Uterus (tissue), 4 donors: ENCODE data around the gene IL17RD. TPM values are rescaled to one million over a fixed set of nuclear protein-coding genes. Genes with fewer than 3 reads are reported as not detected.

ENCODE experiments used
- DNase-seq, 2 donors: peaks; one replicate each; pipeline ENCODE4 v3.0.0-alpha.2; 2019 to 2020
- H3K27ac ChIP-seq, 2 donors: fragments of 200-600 bp; sonication (generic); 1 replicate in 1 of 2; 2 replicates in 1 of 2; pipeline ENCODE4 v1.5.1; 2016 to 2018
- H3K27me3 ChIP-seq, 2 donors: fragments of 200-600 bp; sonication (generic); one replicate each; pipeline ENCODE4 v1.5.1; 2018 to 2019; ENCODE audit warnings: control low read depth in 1 of 2
- H3K36me3 ChIP-seq, 2 donors: fragments of 200-600 bp; sonication (generic); one replicate each; pipeline ENCODE4 v1.5.1; 2019; ENCODE audit warnings: control low read depth in 1 of 2
- H3K4me1 ChIP-seq, 2 donors: fragments of 200-600 bp; sonication (generic); one replicate each; pipeline ENCODE4 v1.5.1; 2018 to 2019; ENCODE audit warnings: control low read depth in 1 of 2
- H3K4me3 ChIP-seq, 2 donors: fragments of 200-600 bp; sonication (generic); 1 replicate in 1 of 2; 2 replicates in 1 of 2; pipeline ENCODE4 v1.5.1; 2018 to 2019; ENCODE audit warnings: mild to moderate bottlenecking in 1 of 2
- H3K9me3 ChIP-seq, 2 donors: fragments of 200-600 bp; sonication (generic); one replicate each; pipeline ENCODE4 v1.5.1; 2019; ENCODE audit warnings: control low read depth in 1 of 2
- CTCF ChIP-seq, 4 experiments: fragments of 200-600 bp in 2 of 4; fragments of 450-650 bp in 2 of 4; sonication (generic) in 2 of 4; IDR thresholded peaks; one replicate each; pipeline ENCODE4 v1.5.1; 2016 to 2019; ENCODE audit warnings: antibody characterized with exemption in 4 of 4, mild to moderate bottlenecking in 2 of 4, moderate library complexity in 1 of 4
- POLR2A ChIP-seq, 2 donors: fragments of 450-650 bp; IDR thresholded peaks; one replicate each; pipeline ENCODE4 v1.6.1; 2016; ENCODE audit warnings: antibody characterized with exemption in 2 of 2, mild to moderate bottlenecking in 1 of 2, moderate library complexity in 1 of 2
- intact Hi-C: fragments of 100-400 bp; cut with DNase I; formaldehyde crosslinking; loops from one replicate; pipeline ENCODE4 v1.15.1; 2023; ENCODE audit warnings: low total_unique reads
- total RNA-seq, 4 donors: library from RNA; depleted of rRNA in 3 of 4; stranded (reverse); fragments of >200 nt in 3 of 4; gene quantifications; one replicate each; pipeline versions ENCODE4 v1.1.0 to v1.2.4, GENCODE V29; 2014 to 2023
- donor health status: DM: yes; HTN: yes; CAD: no.

Gene IL17RD
- total RNA-seq, 4 donors from 2014 or later, result 19.0 to 95.9 (median 52.5) TPM

- TF ChIP-seq CTCF (IDR thresholded peaks at IDR 0.05) (no peak), POLR2A (IDR thresholded peaks at IDR 0.05) (no peak)
- H3K27ac ChIP-seq, result no peak overlapping the region
- no peak overlapping the region for H3K4me3 ChIP-seq
- intact Hi-C loops, result no loop called here
- H3K27me3 ChIP-seq, result no peaks in the 10 kb centered on the region
- no peaks in the 10 kb centered on the region for H3K36me3 ChIP-seq
- DNase-seq, result no peak
- H3K4me1 ChIP-seq, result peaks cover 5 to 7% of the 10 kb centered on the region in 2 donors
- no peaks in the 10 kb centered on the region for H3K9me3 ChIP-seq
These were observed 99.6 kb downstream of the IL17RD start for GRCh38 chr3:57065588-57065987.

GRCh38 chr3:57064572-57064971 lies 100.6 kb downstream of the IL17RD start:
- DNase-seq, result no peak
- intact Hi-C loops, result no loop called here
- Histone ChIP-seq H3K36me3 (no peaks in the 10 kb centered on the region), H3K4me1 (peaks cover 5 to 7% of the 10 kb centered on the region in 2 donors), H3K9me3 (no peaks in the 10 kb centered on the region), H3K4me3 (no peak overlapping the region), H3K27me3 (no peaks in the 10 kb centered on the region), H3K27ac (no peak overlapping the region)
- TF ChIP-seq CTCF (IDR thresholded peaks at IDR 0.05) (no peak), POLR2A (IDR thresholded peaks at IDR 0.05) (no peak)

GRCh38 chr3:57064001-57064400 lies 101.2 kb downstream of the IL17RD start:
- intact Hi-C loops, result no loop called here
- no peak overlapping the region for H3K27ac ChIP-seq

GRCh38 chr3:57063032-57063431 lies 102.1 kb downstream of the IL17RD start:
- H3K9me3 ChIP-seq, result no peaks in the 10 kb centered on the region
- intact Hi-C loops, result no loop called here
- TF ChIP-seq CTCF (IDR thresholded peaks at IDR 0.05) (no peak), POLR2A (IDR thresholded peaks at IDR 0.05) (no peak)
- H3K4me3 ChIP-seq, result no peak overlapping the region
- DNase-seq, result no peak
- H3K36me3 ChIP-seq, result no peaks in the 10 kb centered on the region
- peaks cover 2 to 5% of the 10 kb centered on the region in 2 donors for H3K4me1 ChIP-seq
- no peaks in the 10 kb centered on the region for H3K27me3 ChIP-seq
- H3K27ac ChIP-seq, result peak overlapping the region in 1 of 2 donors; percentile 65

More at GRCh38 chr3:57064001-57064400, 101.2 kb downstream of the IL17RD start:
- no peaks in the 10 kb centered on the region for H3K36me3 ChIP-seq
- no peaks in the 10 kb centered on the region for H3K9me3 ChIP-seq
- no peak for DNase-seq
- H3K27me3 ChIP-seq, result no peaks in the 10 kb centered on the region
- H3K4me1 ChIP-seq, result peaks cover 5 to 7% of the 10 kb centered on the region in 2 donors
- H3K4me3 ChIP-seq, result no peak overlapping the region
- TF ChIP-seq POLR2A (IDR thresholded peaks at IDR 0.05), result no peak
- TF ChIP-seq CTCF (IDR thresholded peaks at IDR 0.05), result no peak

GRCh38 chr3:57062101-57062631 lies 103.0 kb downstream of the IL17RD start:
- peak overlapping the region; percentile 65 to 75 for H3K27ac ChIP-seq
- DNase-seq, result peak in 1 of 2 donors; percentile 24
- H3K36me3 ChIP-seq, result no peaks in the 10 kb centered on the region
- TF ChIP-seq CTCF (IDR thresholded peaks at IDR 0.05) (no peak), POLR2A (IDR thresholded peaks at IDR 0.05) (no peak)
- intact Hi-C loops, result no loop called here
- H3K9me3 ChIP-seq, result no peaks in the 10 kb centered on the region
- H3K4me1 ChIP-seq, result peaks cover 0 to 5% of the 10 kb centered on the region in 2 donors
- H3K27me3 ChIP-seq, result no peaks in the 10 kb centered on the region
- no peak overlapping the region for H3K4me3 ChIP-seq
